ENCODE results near the gene DALRD3. TPM values are rescaled to one million over a fixed set of nuclear protein-coding genes. Genes with fewer than 3 reads are reported as not detected.

The DALRD3 gene
- total and polyA plus RNA-seq, 4 donors, result 7.9 to 10.6 (median 9.3) TPM

DNA sequence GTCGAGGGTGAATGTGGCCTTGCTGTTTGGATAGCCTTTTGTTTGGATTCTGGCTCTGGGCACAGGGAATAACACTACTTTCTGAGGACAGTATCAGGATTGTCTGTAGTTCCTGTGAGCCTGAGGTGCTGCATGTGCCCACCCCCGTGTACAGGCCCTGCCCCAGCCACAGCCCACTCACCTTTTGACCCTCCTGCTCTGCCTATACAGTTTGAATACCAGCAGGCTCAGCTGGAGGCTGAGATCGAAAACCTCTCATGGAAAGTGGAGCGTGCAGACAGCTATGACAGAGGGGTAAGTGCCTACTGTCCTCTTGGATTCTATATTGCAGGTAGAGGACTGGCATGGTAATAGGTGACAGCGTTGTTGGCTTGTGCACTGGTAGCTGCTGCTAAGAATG lies 35.7 kb downstream of the DALRD3 start:
- H3K27me3 ChIP-seq (ENCODE audit: control insufficient read depth in 4 of 4, insufficient read depth in 4 of 4, low read length in 3 of 4), result no peaks in the 10 kb centered on the region
- no peaks in the 10 kb centered on the region for H3K9me3 ChIP-seq (ENCODE audit: control insufficient read depth in 4 of 4, low read length in 3 of 4)
- H3K27ac ChIP-seq (ENCODE audit: low read depth in 1 of 2, low read length in 2 of 2), result no peak overlapping the region
- DNase-seq (ENCODE audit: low spot score), result no peak
- peaks cover 14 to 66% (median 51%) of the 10 kb centered on the region in 4 donors for H3K36me3 ChIP-seq (ENCODE audit: control insufficient read depth in 4 of 4, insufficient read depth in 3 of 4, low read depth in 1 of 4, low read length in 3 of 4)
- TF ChIP-seq SP1 (IDR thresholded peaks at IDR 0.05), result no peak
- no peaks in the 10 kb centered on the region for H3K4me1 ChIP-seq (ENCODE audit: control insufficient read depth in 4 of 4, insufficient read depth in 4 of 4, low read length in 3 of 4)
- H3K9ac ChIP-seq (ENCODE audit: low read depth in 1 of 2, low read length in 2 of 2), result no peak overlapping the region
- 87% methylated on average over 5 of the region's 5 CpGs for WGBS
- no peak overlapping the region for H3K4me3 ChIP-seq (ENCODE audit: low read depth in 1 of 3, low read length in 3 of 3)

DNA sequence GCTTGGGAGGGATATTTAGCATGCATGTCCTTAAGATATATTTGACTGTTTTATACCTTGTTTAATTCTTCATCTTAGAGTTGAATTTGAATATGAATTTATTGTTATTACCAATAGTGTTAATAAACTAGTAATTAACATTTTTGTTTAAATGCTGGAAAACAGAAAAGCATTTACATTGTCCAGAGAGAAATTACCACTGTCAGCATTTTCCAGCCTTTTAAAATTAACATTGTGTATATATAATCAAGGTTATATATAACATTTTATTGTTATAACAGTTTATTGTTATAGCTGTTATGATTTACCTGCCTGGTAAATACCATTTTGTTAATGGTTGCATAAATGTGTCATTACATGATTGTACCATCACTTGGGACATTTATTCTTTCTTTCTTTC lies 36.4 kb downstream of the DALRD3 start:
- Histone ChIP-seq H3K9ac (ENCODE audit: low read depth in 1 of 2, low read length in 2 of 2) (no peak overlapping the region), H3K27ac (ENCODE audit: low read depth in 1 of 2, low read length in 2 of 2) (no peak overlapping the region), H3K4me1 (ENCODE audit: control insufficient read depth in 4 of 4, insufficient read depth in 4 of 4, low read length in 3 of 4) (no peaks in the 10 kb centered on the region), H3K27me3 (ENCODE audit: control insufficient read depth in 4 of 4, insufficient read depth in 4 of 4, low read length in 3 of 4) (no peaks in the 10 kb centered on the region), H3K4me3 (ENCODE audit: low read depth in 1 of 3, low read length in 3 of 3) (no peak overlapping the region), H3K36me3 (ENCODE audit: control insufficient read depth in 4 of 4, insufficient read depth in 3 of 4, low read depth in 1 of 4, low read length in 3 of 4) (peaks cover 14 to 72% (median 54%) of the 10 kb centered on the region in 4 donors), H3K9me3 (ENCODE audit: control insufficient read depth in 4 of 4, low read length in 3 of 4) (no peaks in the 10 kb centered on the region)
- DNase-seq (ENCODE audit: low spot score), result no peak
- no peak for TF ChIP-seq NR2F2 (IDR thresholded peaks at IDR 0.05)
- TF ChIP-seq, protein P1, sequence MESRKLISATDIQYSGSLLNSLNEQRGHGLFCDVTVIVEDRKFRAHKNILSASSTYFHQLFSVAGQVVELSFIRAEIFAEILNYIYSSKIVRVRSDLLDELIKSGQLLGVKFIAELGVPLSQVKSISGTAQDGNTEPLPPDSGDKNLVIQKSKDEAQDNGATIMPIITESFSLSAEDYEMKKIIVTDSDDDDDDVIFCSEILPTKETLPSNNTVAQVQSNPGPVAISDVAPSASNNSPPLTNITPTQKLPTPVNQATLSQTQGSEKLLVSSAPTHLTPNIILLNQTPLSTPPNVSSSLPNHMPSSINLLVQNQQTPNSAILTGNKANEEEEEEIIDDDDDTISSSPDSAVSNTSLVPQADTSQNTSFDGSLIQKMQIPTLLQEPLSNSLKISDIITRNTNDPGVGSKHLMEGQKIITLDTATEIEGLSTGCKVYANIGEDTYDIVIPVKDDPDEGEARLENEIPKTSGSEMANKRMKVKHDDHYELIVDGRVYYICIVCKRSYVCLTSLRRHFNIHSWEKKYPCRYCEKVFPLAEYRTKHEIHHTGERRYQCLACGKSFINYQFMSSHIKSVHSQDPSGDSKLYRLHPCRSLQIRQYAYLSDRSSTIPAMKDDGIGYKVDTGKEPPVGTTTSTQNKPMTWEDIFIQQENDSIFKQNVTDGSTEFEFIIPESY (IDR thresholded peaks at IDR 0.05), result no peak
- TF ChIP-seq, protein P2, sequence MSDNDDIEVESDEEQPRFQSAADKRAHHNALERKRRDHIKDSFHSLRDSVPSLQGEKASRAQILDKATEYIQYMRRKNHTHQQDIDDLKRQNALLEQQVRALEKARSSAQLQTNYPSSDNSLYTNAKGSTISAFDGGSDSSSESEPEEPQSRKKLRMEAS (IDR thresholded peaks at IDR 0.05), result no peak
- no peak for TF ChIP-seq GABPA (IDR thresholded peaks at IDR 0.05 in 1 of 2, conservative IDR thresholded peaks at IDR 0.05 in 1 of 2)
- TF ChIP-seq, protein P3, sequence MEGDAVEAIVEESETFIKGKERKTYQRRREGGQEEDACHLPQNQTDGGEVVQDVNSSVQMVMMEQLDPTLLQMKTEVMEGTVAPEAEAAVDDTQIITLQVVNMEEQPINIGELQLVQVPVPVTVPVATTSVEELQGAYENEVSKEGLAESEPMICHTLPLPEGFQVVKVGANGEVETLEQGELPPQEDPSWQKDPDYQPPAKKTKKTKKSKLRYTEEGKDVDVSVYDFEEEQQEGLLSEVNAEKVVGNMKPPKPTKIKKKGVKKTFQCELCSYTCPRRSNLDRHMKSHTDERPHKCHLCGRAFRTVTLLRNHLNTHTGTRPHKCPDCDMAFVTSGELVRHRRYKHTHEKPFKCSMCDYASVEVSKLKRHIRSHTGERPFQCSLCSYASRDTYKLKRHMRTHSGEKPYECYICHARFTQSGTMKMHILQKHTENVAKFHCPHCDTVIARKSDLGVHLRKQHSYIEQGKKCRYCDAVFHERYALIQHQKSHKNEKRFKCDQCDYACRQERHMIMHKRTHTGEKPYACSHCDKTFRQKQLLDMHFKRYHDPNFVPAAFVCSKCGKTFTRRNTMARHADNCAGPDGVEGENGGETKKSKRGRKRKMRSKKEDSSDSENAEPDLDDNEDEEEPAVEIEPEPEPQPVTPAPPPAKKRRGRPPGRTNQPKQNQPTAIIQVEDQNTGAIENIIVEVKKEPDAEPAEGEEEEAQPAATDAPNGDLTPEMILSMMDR (IDR thresholded peaks at IDR 0.05; ENCODE audit: low read depth, low read length, missing input control), result no peak
- no peak for TF ChIP-seq HNF4A (conservative IDR thresholded peaks at IDR 0.05)
- no peak for TF ChIP-seq HNF4G (IDR thresholded peaks at IDR 0.05)
- TF ChIP-seq TAF1 (conservative IDR thresholded peaks at IDR 0.05), result no peak
- TF ChIP-seq, protein P4, sequence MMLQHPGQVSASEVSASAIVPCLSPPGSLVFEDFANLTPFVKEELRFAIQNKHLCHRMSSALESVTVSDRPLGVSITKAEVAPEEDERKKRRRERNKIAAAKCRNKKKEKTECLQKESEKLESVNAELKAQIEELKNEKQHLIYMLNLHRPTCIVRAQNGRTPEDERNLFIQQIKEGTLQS (IDR thresholded peaks at IDR 0.05), result no peak
- TF ChIP-seq FOXA2 (IDR thresholded peaks at IDR 0.05), result no peak
- TF ChIP-seq, protein P5, sequence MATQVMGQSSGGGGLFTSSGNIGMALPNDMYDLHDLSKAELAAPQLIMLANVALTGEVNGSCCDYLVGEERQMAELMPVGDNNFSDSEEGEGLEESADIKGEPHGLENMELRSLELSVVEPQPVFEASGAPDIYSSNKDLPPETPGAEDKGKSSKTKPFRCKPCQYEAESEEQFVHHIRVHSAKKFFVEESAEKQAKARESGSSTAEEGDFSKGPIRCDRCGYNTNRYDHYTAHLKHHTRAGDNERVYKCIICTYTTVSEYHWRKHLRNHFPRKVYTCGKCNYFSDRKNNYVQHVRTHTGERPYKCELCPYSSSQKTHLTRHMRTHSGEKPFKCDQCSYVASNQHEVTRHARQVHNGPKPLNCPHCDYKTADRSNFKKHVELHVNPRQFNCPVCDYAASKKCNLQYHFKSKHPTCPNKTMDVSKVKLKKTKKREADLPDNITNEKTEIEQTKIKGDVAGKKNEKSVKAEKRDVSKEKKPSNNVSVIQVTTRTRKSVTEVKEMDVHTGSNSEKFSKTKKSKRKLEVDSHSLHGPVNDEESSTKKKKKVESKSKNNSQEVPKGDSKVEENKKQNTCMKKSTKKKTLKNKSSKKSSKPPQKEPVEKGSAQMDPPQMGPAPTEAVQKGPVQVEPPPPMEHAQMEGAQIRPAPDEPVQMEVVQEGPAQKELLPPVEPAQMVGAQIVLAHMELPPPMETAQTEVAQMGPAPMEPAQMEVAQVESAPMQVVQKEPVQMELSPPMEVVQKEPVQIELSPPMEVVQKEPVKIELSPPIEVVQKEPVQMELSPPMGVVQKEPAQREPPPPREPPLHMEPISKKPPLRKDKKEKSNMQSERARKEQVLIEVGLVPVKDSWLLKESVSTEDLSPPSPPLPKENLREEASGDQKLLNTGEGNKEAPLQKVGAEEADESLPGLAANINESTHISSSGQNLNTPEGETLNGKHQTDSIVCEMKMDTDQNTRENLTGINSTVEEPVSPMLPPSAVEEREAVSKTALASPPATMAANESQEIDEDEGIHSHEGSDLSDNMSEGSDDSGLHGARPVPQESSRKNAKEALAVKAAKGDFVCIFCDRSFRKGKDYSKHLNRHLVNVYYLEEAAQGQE (IDR thresholded peaks at IDR 0.05), result no peak
- TF ChIP-seq EGR1 (IDR thresholded peaks at IDR 0.05; ENCODE audit: low read depth in 2 of 2), result no peak
- TF ChIP-seq SP1 (IDR thresholded peaks at IDR 0.05), result no peak
- no peak for TF ChIP-seq YY1 (IDR thresholded peaks at IDR 0.05)
- no peak for TF ChIP-seq FOXA1 (IDR thresholded peaks at IDR 0.05)
- no peak for TF ChIP-seq RAD21 (IDR thresholded peaks at IDR 0.05)

All from liver (tissue), 9 donors.